ENCODE measurements around the gene HIF3A.
"Not testable (repeated sequence)": the region's sequence is repeated elsewhere in the genome, so short reads cannot be mapped to it uniquely, and the experiment has no call there.

Gene HIF3A

DNA sequence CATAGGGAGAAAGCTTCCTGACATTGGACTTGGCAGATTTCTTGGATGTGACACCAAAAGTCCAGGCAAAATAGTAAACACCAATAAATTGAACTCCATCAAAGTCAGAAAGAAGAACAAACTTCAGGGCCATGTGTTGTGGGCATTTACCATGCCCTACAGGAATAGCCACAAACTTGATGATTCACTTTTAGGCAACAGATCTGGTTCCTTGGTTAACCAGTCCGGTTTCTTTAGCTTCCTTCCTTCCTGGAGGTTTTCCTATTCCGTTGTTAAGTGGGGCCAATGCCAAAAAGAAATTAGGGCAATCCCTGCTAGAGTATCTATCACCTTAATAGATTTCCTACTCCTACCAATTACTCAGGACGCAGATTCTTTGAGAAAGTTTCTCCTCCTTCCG, 42.1 kb upstream of the HIF3A start:
- Histone ChIP-seq H3K4me3 (ENCODE audit: low read length, poor library complexity, severe bottlenecking) (no peak overlapping the region), H4K20me1 (ENCODE audit: insufficient read depth, low read length, poor library complexity, severe bottlenecking) (no peaks in the 10 kb centered on the region), H3K4me1 (ENCODE audit: insufficient read depth, low read length, poor library complexity, severe bottlenecking) (no peaks in the 10 kb centered on the region), H3F3A (ENCODE audit: low read depth) (no peaks in the 10 kb centered on the region), H3K9me2 (replicated peaks; ENCODE audit: low read depth, low read length) (no peaks in the 10 kb centered on the region), H3K9me3 (ENCODE audit: insufficient read depth, low read depth, low read length) (no peaks in the 10 kb centered on the region), H3K79me2 (ENCODE audit: insufficient read depth, low read length) (no peaks in the 10 kb centered on the region), H3K9ac (ENCODE audit: low read depth, low read length, poor library complexity, severe bottlenecking) (no peak overlapping the region), H3K4me2 (ENCODE audit: low read depth, low read length, poor library complexity, severe bottlenecking) (no peak overlapping the region), H2AFZ (ENCODE audit: low read length) (no peak overlapping the region), H3K27me3 (ENCODE audit: insufficient read depth, low read length, poor library complexity, severe bottlenecking) (peaks cover 20% of the 10 kb centered on the region), H3K36me3 (ENCODE audit: insufficient read depth, low read length) (no peaks in the 10 kb centered on the region)
- TF ChIP-seq, protein P1, sequence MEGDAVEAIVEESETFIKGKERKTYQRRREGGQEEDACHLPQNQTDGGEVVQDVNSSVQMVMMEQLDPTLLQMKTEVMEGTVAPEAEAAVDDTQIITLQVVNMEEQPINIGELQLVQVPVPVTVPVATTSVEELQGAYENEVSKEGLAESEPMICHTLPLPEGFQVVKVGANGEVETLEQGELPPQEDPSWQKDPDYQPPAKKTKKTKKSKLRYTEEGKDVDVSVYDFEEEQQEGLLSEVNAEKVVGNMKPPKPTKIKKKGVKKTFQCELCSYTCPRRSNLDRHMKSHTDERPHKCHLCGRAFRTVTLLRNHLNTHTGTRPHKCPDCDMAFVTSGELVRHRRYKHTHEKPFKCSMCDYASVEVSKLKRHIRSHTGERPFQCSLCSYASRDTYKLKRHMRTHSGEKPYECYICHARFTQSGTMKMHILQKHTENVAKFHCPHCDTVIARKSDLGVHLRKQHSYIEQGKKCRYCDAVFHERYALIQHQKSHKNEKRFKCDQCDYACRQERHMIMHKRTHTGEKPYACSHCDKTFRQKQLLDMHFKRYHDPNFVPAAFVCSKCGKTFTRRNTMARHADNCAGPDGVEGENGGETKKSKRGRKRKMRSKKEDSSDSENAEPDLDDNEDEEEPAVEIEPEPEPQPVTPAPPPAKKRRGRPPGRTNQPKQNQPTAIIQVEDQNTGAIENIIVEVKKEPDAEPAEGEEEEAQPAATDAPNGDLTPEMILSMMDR (conservative IDR thresholded peaks at IDR 0.05; ENCODE audit: low read length) = no peak
- no peak for TF ChIP-seq EZH2phosphoT487 (IDR thresholded peaks at IDR 0.05; ENCODE audit: borderline replicate concordance)

DNA sequence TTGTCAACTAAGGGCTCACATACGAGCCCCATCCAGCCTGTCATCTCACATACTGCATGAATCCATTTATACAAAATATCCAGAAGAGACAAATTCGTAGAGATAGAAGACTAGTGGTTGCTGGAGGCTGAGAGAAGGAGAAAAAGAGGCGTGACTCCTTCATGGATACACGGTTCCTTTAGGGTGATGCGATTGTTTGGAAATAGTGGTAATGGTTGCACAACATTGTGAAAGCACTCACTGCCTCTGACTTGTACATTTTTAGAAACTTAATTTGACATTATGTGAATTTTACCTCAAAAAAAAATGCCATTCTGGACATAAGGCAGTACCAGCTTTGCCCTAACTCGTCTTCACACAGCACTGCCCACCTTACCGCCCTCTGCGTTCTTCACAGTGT, 40.0 kb upstream of the HIF3A start:
- H3K9me2 ChIP-seq (replicated peaks; ENCODE audit: low read depth, low read length) = no peaks in the 10 kb centered on the region
- H3K4me1 ChIP-seq (ENCODE audit: insufficient read depth, low read length, poor library complexity, severe bottlenecking) = no peaks in the 10 kb centered on the region
- H3K36me3 ChIP-seq (ENCODE audit: insufficient read depth, low read length) = no peaks in the 10 kb centered on the region
- H3K9ac ChIP-seq (ENCODE audit: low read depth, low read length, poor library complexity, severe bottlenecking) = no peak overlapping the region
- H3F3A ChIP-seq (ENCODE audit: low read depth) = no peaks in the 10 kb centered on the region
- H3K9me3 ChIP-seq (ENCODE audit: insufficient read depth, low read depth, low read length) = no peaks in the 10 kb centered on the region
- no peaks in the 10 kb centered on the region for H3K79me2 ChIP-seq (ENCODE audit: insufficient read depth, low read length)
- H3K27me3 ChIP-seq (ENCODE audit: insufficient read depth, low read length, poor library complexity, severe bottlenecking) = peaks cover 18% of the 10 kb centered on the region
- no peak overlapping the region for H3K4me3 ChIP-seq (ENCODE audit: low read length, poor library complexity, severe bottlenecking)
- H4K20me1 ChIP-seq (ENCODE audit: insufficient read depth, low read length, poor library complexity, severe bottlenecking) = no peaks in the 10 kb centered on the region
- H2AFZ ChIP-seq (ENCODE audit: low read length) = no peak overlapping the region
- H3K4me2 ChIP-seq (ENCODE audit: low read depth, low read length, poor library complexity, severe bottlenecking) = no peak overlapping the region
- no peak for TF ChIP-seq EZH2phosphoT487 (IDR thresholded peaks at IDR 0.05; ENCODE audit: borderline replicate concordance)
- TF ChIP-seq, protein P1 (conservative IDR thresholded peaks at IDR 0.05; ENCODE audit: low read length) = no peak

DNA sequence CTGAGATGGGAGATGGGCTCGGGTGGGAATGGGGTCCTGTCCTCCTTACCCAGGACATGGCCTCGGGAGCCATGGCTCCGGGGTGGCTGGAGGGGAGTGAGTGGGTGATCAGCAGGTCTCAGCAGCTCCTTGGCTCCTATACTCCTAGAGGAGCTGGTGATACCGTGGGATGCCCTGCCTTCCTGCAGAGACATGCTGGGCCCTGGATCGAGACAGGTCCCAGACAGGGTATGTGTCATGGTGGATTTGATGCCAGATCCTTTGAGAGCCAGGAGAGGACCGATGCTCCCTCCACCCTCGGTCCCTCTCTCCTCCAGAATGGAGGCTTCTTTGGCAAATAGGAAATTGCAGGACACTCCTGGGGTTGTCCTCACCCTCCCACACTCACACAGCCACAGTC, 35.3 kb upstream of the HIF3A start:
- H3K9me2 ChIP-seq (replicated peaks; ENCODE audit: low read depth, low read length); H3F3A ChIP-seq (ENCODE audit: low read depth); H3K9me3 ChIP-seq (ENCODE audit: insufficient read depth, low read depth, low read length); H3K79me2 ChIP-seq (ENCODE audit: insufficient read depth, low read length); H3K4me3 ChIP-seq (ENCODE audit: low read length, poor library complexity, severe bottlenecking); H2AFZ ChIP-seq (ENCODE audit: low read length); H3K36me3 ChIP-seq (ENCODE audit: insufficient read depth, low read length); H4K20me1 ChIP-seq (ENCODE audit: insufficient read depth, low read length, poor library complexity, severe bottlenecking); H3K4me2 ChIP-seq (ENCODE audit: low read depth, low read length, poor library complexity, severe bottlenecking); H3K4me1 ChIP-seq (ENCODE audit: insufficient read depth, low read length, poor library complexity, severe bottlenecking); H3K9ac ChIP-seq (ENCODE audit: low read depth, low read length, poor library complexity, severe bottlenecking): not testable (repeated sequence)
- peaks cover 12% of the 10 kb centered on the region for H3K27me3 ChIP-seq (ENCODE audit: insufficient read depth, low read length, poor library complexity, severe bottlenecking)

DNA sequence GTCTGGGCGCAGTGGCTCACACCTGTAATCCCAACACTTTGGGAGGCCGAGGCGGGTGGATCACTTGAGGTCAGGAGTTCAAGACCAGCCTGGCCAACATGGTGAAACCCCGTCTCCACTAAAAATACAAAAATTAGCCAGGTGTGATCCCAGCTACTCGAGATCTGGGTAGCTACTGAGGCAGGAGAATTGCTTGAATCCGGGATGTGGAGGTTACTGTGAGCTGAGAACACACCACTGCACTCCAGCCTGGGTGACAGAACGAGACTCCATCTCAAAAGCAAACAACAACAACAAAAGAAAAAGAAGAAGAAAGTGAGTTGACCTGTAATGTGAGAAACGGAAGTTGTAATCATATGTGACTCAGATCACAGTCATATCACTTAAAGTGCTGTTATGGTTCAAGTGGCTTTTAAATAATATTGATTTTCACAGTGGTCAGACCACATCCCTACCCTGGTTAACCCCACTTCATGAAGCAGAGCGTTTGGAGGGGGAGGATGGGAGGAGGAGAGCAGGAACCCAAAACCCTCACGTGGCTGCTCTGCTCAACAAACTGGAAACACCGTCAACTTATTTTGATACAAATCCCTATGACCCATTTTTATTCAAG, 34.1 kb upstream of the HIF3A start:
- H3K4me1 ChIP-seq (ENCODE audit: insufficient read depth, low read length, poor library complexity, severe bottlenecking) = not testable (repeated sequence)

DNA sequence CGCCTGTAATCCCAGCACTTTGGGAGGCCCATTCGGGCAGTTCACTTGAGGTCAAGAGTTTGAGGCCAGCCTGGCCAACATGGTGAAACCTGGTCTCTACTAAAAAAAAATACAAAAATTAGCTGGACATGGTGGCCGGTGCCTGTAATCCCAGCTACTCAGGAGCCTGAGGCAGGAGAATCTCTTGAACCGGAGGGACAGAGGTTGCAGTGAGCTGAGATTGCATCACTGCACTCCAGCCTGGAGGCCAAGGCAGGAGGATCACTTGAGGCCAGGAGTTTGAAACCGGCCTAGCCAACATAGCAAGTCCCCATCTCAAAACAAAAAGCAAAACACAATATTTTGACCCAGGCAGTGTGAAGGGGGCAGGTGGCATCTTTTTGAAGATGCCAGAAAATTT, 32.0 kb upstream of the HIF3A start:
- not testable (repeated sequence) for H3K9me2 ChIP-seq (replicated peaks; ENCODE audit: low read depth, low read length); H2AFZ ChIP-seq (ENCODE audit: low read length); H3K4me3 ChIP-seq (ENCODE audit: low read length, poor library complexity, severe bottlenecking); H3K4me1 ChIP-seq (ENCODE audit: insufficient read depth, low read length, poor library complexity, severe bottlenecking); H3K9me3 ChIP-seq (ENCODE audit: insufficient read depth, low read depth, low read length); H3K79me2 ChIP-seq (ENCODE audit: insufficient read depth, low read length); H3K36me3 ChIP-seq (ENCODE audit: insufficient read depth, low read length); H3F3A ChIP-seq (ENCODE audit: low read depth); H3K4me2 ChIP-seq (ENCODE audit: low read depth, low read length, poor library complexity, severe bottlenecking); H4K20me1 ChIP-seq (ENCODE audit: insufficient read depth, low read length, poor library complexity, severe bottlenecking); H3K27me3 ChIP-seq (ENCODE audit: insufficient read depth, low read length, poor library complexity, severe bottlenecking); H3K9ac ChIP-seq (ENCODE audit: low read depth, low read length, poor library complexity, severe bottlenecking)

More for the DNA sequence above, 34.1 kb upstream of the HIF3A start:
- H3F3A ChIP-seq (ENCODE audit: low read depth); H3K9me2 ChIP-seq (replicated peaks; ENCODE audit: low read depth, low read length); H3K36me3 ChIP-seq (ENCODE audit: insufficient read depth, low read length); H4K20me1 ChIP-seq (ENCODE audit: insufficient read depth, low read length, poor library complexity, severe bottlenecking); H3K9me3 ChIP-seq (ENCODE audit: insufficient read depth, low read depth, low read length); H3K9ac ChIP-seq (ENCODE audit: low read depth, low read length, poor library complexity, severe bottlenecking); H3K4me3 ChIP-seq (ENCODE audit: low read length, poor library complexity, severe bottlenecking); H3K4me2 ChIP-seq (ENCODE audit: low read depth, low read length, poor library complexity, severe bottlenecking); H2AFZ ChIP-seq (ENCODE audit: low read length); H3K79me2 ChIP-seq (ENCODE audit: insufficient read depth, low read length): not testable (repeated sequence)
- H3K27me3 ChIP-seq (ENCODE audit: insufficient read depth, low read length, poor library complexity, severe bottlenecking) = peaks cover 10% of the 10 kb centered on the region
